Esophagus squamous epithelium (tissue), 4 donors: ENCODE measurements around the gene ANKZF1.

Experiments
- CTCF ChIP-seq, 6 experiments: fragments of 450-650 bp in 4 of 6; fragments of 200-600 bp in 2 of 6; sonication (generic) in 2 of 6; IDR thresholded peaks; one replicate each; pipeline ENCODE4 v1.5.1; 2016 to 2019; ENCODE audit warnings: antibody characterized with exemption in 6 of 6, mild to moderate bottlenecking in 4 of 6, moderate library complexity in 4 of 6
- POLR2A ChIP-seq, 4 donors: fragments of 450-650 bp; IDR thresholded peaks; one replicate each; pipeline ENCODE4 v1.6.1; 2017; ENCODE audit warnings: antibody characterized with exemption in 4 of 4, mild to moderate bottlenecking in 4 of 4, moderate library complexity in 3 of 4

GRCh38 chr2:219180961-219181360, 48.6 kb upstream of the ANKZF1 start:
- no peak for TF ChIP-seq POLR2A (IDR thresholded peaks at IDR 0.05)
- TF ChIP-seq CTCF (IDR thresholded peaks at IDR 0.05), result no peak
